ENCODE measurements around the gene NCK2.

Gene NCK2

DNA sequence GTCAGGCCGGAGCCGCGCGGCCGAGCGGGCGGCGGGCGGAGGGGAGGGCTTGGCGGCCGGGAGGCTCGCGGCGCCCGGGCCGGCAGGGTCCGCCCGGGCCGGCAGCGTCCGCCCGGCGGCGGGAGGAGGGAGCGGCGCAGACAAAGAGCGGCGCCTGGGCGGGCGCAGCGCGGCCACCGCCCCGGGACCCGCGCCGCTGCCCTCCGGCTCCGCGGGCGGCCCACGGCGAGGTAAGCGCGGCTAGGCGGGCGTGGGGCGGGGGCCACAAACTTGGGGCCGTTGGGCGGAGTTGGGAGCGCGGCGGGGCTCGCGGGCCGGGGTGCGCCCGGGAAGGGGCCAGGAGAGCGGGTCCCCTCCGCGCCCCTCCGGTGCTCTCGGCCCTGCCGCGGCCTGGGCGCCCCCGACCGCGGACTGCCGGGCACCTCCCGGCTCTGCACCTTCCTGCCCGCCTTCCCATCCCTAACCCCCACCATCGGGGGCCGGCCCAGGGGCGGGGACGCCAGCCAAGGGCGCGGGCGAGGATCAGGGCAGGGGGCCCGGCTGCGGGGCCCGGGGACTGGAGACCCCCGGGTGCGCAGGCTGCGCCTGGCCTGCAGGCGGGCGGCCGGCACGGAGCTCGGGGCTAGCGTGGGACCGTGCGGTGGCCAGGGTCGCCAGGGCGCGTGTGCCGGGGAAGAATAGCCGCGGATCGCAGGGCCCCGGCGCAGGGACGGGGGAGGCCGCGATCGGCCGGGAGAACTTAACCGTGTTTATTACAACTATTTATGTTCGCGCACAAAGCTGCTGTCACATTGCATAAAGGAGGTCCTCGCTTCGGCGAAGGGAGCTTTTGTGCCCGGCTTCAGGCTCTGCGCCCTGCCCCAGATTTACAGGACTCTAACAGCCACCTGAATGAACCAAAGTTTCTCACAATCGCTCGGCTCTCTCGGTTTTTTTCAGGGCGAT lies at the start of gene NCK2:
NCK2 (plus strand) TSS at position 4 of the 945 bp plus-strand sequence. CDS start 110,152 bp downstream, outside the sequence.
- DNase-seq = no peak

- no peak for DNase-seq
Measured at GRCh38 chr2:105697781-105698449, 46.8 kb upstream of the NCK2 start.

- DNase-seq = no peak
Measured at GRCh38 chr2:105698820-105699219, 45.9 kb upstream of the NCK2 start.

DNA sequence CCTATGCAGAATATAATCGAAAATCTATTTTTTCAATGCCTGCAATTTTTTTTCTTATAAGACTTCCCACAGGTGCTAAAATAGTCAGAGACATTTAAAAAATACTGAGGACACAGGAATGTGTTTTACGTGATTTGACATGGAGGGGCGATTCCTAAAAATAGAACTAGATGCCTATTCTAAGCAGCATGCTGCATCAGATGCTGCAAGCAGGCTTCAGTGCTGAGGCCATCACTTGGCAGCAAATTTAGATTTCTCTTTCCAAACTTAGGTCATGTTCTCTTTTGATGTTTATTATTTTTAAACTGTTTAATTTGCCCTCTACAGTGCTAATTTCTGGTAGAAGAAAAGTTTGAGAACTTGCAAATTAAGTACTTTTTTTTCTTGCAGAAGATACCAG lies 43.7 kb upstream of the NCK2 start:
- DNase-seq = no peak

- no peak for DNase-seq
Measured at GRCh38 chr2:105708697-105709096, 36.0 kb upstream of the NCK2 start.

GRCh38 chr2:105711394-105711793 lies 33.3 kb upstream of the NCK2 start:
- no peak for DNase-seq

DNA sequence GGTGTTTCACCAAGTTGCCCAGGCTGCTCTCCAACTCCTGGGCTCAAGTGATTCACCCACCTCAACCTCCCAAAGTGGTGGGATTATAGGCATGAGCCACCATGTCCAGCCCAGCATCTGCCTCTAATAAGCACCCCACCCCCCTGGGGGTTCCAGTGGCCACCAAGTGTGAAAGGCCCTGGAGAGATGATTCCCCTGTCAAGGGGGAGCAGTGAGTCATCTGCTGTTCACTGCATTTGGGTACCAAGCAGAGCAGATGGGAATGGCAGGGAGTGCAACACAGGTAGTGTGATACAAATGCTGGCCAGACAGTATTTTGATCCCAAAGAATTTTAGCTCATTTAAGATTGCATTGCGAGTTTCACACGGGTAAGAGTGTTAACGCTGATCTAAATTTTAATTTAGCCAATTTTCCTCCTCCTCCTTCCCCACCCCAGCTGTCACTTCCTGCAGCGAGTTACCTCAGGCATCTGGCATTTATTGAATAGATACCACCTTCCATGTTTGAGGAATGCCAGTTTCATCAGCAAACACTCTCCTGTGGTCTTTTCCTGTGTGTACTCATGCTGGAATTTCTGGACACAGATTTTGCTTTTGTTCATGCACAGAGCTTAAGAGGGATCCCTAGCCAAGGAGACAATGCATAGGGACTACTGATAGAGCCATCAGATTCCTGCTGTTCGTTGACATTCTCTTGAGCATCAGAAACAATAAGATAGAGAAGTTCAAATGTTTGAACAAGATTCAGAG lies 32.4 kb upstream of the NCK2 start:
- DNase-seq = peak; percentile 18

- peak; percentile 8 for DNase-seq
Measured at GRCh38 chr2:105712981-105713596, 31.6 kb upstream of the NCK2 start.

GRCh38 chr2:105714141-105714540 lies 30.6 kb upstream of the NCK2 start:
- DNase-seq = no peak

- DNase-seq = no peak
Measured at GRCh38 chr2:105718846-105719481, 25.7 kb upstream of the NCK2 start.

DNA sequence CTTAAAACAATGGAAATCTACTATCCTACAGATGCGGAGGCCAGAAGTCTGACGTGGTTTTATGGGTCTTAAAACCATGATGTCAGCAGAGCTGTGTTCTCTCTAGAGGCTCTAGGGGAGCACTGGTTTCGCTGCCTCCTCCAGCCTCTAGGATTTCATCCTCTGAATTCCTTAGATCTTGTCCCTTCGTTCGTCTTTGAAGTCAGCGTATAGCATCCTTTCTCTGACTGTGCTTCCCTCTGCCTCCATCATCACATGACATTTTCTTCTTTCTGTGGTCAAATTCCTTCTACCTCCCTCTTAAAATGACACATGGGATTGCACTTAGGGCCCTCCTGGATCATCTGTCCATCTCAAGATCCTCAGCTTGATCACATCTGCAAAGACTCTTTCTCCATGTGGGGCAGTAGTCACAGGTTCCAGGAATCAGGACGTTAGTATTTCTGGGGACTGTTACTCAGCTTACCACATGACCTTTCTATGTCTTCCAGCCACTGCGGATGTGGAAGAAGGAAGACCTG lies 22.7 kb upstream of the NCK2 start:
- no peak for DNase-seq

- DNase-seq = no peak
Measured at GRCh38 chr2:105722726-105723297, 21.9 kb upstream of the NCK2 start.

DNA sequence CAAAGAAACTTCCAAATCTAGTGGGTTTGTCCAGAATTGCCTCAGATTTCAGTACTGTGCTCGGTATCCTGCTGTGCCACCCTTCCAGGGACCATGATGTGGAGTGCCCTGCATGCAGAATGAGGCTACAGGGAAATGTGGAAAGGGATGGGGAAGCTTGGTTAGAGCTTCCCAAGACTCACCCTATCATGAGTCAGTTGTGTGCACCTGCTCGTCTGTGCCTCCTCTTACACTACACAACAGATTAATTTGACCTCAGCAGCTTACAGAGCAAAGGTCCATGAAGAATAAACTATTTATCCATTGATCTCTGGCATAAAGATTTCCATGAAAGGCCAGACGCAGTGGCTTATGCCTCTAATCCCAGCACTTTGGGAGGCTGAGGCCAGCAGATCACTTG lies 21.3 kb upstream of the NCK2 start:
- DNase-seq = no peak

DNA sequence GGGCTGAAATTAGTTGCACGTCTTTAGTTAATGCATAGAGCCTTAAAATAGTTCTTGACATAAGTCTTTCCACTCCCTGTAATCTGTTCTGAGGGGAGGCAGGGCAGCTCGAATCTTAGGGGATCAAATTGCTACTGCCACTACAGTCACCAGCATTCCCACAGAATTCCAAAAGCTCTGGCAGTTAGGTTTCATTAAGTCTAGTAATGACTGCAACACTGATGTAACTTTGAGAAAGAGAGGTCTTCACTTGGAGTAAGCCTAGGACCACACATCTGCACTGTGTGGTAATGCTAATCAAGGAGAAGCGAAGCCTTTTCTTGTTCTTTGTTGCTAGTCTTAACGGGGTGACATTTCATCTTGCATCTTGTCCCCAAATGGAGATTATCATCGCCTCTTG lies 19.3 kb upstream of the NCK2 start:
- no peak for DNase-seq

DNA sequence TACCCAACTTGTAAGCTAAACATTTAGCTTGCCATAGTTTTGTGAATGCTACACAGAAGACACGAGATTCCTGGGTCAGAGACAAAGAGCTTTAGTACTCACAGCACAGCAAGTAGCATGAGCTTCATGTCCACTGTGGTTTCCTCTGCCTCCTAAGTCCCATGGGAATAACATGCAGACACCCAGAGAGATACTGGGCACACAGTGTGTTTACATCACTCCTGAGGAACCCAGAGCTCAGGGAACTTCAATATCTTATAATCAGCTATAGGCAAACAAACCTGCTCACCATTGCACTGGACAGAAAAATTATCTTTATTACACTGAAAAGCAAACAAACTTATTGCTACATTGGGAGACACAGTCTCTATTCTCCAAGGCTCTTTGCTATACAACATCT lies 14.5 kb upstream of the NCK2 start:
- no peak for DNase-seq

GRCh38 chr2:105731511-105731910 lies 13.2 kb upstream of the NCK2 start:
- no peak for DNase-seq

DNA sequence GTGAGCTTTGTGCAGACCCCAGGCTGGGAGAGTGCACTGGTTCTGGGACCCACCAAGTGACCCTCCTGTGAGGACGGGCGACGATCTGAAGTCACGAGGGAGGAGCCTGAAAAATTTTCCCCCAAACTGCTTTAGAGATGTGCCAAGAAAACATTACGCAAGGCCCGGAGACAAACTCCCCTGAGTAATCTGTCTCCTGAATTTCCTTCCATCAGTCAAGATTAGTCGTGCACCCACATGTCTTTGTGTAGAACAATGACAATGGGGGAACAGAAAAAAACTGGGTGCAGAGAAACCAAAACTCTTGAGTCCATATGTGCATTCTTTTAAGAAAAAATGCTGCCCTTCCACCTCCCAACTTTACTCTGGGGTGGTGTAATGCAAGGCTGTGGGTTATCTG lies 12.6 kb upstream of the NCK2 start:
- no peak for DNase-seq

DNA sequence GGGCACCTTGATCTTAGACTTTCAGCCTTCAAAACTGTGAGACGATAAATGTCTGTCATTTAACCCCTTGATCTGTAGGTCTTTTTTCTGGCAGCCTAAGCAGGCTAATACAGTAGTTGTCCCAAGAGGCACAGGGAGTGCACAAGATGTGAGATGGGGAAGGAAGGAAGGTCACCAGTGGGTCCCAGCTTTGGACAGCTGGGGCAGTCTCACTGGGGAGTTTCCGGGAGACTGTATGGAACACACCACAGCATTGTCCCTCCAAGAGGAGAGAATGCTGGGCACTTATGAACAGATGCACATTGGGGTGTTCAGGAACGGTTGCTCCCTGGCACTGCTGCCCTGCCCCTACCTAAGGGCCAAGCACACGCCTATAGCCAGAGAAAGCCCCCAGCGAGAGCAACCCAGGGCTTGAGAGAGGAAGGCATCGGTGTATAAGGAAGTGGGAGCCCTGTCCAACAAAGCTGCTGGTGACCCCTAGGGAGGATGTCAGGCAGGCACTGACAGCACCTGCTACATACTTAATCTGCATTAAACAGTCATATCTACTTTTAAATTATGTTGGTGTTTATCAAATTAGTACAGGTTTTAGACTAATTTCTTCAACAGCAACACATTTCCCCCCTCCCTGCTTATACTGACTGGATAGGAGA lies 11.6 kb upstream of the NCK2 start:
- no peak for DNase-seq

DNA sequence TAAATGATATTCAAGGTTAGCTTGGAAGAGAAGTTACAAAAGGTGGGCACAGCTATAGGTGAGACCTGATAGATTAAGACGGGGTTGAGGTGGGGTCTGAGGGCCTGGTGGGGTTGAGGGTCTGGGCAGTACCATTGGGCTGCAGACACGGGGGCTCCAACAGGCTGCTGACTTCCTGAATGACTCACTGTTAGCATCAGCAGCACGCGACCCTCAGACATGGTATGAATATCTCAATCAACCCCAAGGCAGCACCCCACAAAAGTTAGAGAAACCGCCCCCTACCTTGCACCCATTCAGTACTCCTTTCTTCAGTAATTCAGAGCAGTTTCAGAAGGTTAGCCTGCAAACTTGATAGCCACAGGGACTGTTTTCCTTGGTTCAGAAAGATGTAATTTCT lies 10.8 kb upstream of the NCK2 start:
- no peak for DNase-seq

GRCh38 chr2:105734762-105735538 lies 9.8 kb upstream of the NCK2 start:
- peak; percentile 39 for DNase-seq

DNA sequence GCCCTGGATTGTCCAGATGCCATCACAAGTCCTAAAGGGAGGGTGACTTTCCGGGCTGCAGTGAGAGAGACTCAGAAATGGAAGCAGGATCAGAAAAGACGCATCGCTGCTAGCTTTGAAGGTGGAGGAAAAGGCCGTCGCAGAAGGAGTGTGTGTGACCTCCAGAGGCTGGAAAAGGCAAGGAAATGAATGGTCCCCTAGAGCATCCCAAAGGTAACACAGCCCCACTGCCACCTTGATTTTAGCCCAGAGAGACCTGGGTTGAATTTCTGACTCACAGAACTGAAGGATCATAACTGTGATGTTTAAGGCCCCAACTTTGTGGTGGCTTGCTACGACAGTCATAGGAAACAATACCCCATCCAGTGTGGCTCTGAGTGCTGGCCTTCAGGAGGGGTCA lies 8.6 kb upstream of the NCK2 start:
- no peak for DNase-seq

Data from kidney glomerular epithelial cell (primary cell).